GM06990 (cell line): ENCODE results near the gene NLRC5.
A peak's percentile ranks its signal among the peaks of the same experiment; 100 is the strongest.

ENCODE experiments used
- DNase-seq: peaks from one replicate; pipeline ENCODE4 v3.0.0-alpha.2; 2011; ENCODE audit not compliant: insufficient read length; ENCODE audit errors: extremely low read depth
- H3K27me3 ChIP-seq: replicated peaks from 2 replicates; pipeline ENCODE4 v1.6.0; 2011; ENCODE audit warnings: low read length; ENCODE audit not compliant: control insufficient read depth, insufficient read depth
- H3K36me3 ChIP-seq: 2 replicates; pipeline ENCODE4 v1.5.1; 2011; ENCODE audit warnings: low read length; ENCODE audit not compliant: control insufficient read depth, insufficient read depth
- H3K4me3 ChIP-seq: replicated peaks from 2 replicates; pipeline ENCODE4 v1.5.1; 2011; ENCODE audit warnings: low read depth, mild to moderate bottlenecking, control low read depth, low read length
- TF ChIP-seq, protein P1 (sequence below): IDR thresholded peaks from 2 replicates; pipeline ENCODE4 v1.5.1; 2011; ENCODE audit warnings: low read length, control low read depth, mild to moderate bottlenecking, inconsistent platforms; ENCODE audit not compliant: insufficient read depth, poor library complexity, severe bottlenecking

The NLRC5 gene

DNA sequence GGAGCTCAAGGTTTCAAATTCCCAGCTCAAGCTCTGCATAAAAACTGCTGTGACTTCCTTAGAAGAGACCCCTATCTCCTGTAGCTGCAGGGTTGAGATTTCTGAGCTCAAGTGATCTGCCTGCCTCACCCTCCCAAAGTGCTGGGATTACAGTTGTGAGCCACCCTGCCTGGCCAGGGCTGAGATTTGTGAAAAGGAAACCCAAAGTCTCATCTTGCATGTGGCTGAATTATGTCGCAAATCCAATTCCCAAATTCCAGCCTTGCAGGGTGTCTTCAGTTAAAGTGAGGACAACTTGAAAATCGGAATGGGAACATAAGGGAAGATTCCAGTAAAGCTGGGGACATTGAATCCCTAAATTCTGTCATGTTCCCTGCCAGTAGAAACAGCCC lies 41.8 kb upstream of the NLRC5 start:
- DNase-seq: no peak
- Histone ChIP-seq H3K36me3 (peaks cover 14% of the 10 kb centered on the region), H3K4me3 (no peak overlapping the region), H3K27me3 (no peaks in the 10 kb centered on the region)
- TF ChIP-seq, protein P1, sequence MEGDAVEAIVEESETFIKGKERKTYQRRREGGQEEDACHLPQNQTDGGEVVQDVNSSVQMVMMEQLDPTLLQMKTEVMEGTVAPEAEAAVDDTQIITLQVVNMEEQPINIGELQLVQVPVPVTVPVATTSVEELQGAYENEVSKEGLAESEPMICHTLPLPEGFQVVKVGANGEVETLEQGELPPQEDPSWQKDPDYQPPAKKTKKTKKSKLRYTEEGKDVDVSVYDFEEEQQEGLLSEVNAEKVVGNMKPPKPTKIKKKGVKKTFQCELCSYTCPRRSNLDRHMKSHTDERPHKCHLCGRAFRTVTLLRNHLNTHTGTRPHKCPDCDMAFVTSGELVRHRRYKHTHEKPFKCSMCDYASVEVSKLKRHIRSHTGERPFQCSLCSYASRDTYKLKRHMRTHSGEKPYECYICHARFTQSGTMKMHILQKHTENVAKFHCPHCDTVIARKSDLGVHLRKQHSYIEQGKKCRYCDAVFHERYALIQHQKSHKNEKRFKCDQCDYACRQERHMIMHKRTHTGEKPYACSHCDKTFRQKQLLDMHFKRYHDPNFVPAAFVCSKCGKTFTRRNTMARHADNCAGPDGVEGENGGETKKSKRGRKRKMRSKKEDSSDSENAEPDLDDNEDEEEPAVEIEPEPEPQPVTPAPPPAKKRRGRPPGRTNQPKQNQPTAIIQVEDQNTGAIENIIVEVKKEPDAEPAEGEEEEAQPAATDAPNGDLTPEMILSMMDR: no peak

GRCh38 chr16:56948234-56948633 lies 41.1 kb upstream of the NLRC5 start:
- no peak for DNase-seq
- H3K36me3 ChIP-seq: peaks cover 9% of the 10 kb centered on the region
- H3K27me3 ChIP-seq: no peaks in the 10 kb centered on the region
- H3K4me3 ChIP-seq: no peak overlapping the region
- TF ChIP-seq, protein P1: no peak

DNA sequence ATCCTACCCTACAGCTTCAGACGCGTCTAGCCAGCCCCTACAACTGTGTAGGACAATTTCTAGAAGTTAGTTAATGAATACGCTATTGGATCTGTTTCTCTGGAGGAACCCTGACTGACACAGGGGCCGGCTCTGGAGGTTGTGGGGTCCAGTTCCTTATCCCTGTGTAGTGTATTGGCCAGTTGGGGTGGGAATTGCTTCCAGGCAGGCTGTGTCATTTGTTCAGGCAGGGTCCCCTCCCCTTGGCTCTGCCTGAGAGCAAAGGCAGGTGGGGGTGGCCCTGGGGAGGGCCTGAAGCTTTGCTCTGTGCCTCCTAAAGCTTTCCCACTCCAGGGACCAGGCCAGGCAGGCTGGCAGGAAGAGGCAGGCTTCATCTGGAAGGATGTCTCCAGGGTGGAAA lies 39.3 kb upstream of the NLRC5 start:
- DNase-seq: no peak
- Histone ChIP-seq H3K27me3 (no peaks in the 10 kb centered on the region), H3K36me3 (peaks cover 2% of the 10 kb centered on the region; the same call in 1 of the 2 replicates), H3K4me3 (no peak overlapping the region)
- TF ChIP-seq, protein P1: no peak

- no peak for DNase-seq
- no peak overlapping the region for H3K4me3 ChIP-seq
- 0 out of 2 replicates have a peak, but pooled peaks cover 1% of the 10 kb centered on the region for H3K36me3 ChIP-seq
- no peaks in the 10 kb centered on the region for H3K27me3 ChIP-seq
- TF ChIP-seq, protein P1: no peak
Observed at GRCh38 chr16:56950455-56950854, 38.9 kb upstream of the NLRC5 start.

GRCh38 chr16:56950881-56951771 lies 38.2 kb upstream of the NLRC5 start:
- no peaks in the 10 kb centered on the region for H3K36me3 ChIP-seq
- H3K4me3 ChIP-seq: no peak overlapping the region
- TF ChIP-seq, protein P1: peak; percentile 77
- no peaks in the 10 kb centered on the region for H3K27me3 ChIP-seq
- peak; percentile 59 for DNase-seq
